ENCODE measurements around the gene AP3B1.

The AP3B1 gene

GRCh38 chr5:78289911-78290310 is 4.6 kb downstream of the AP3B1 start:
- FAIRE-seq = no peak

GRCh38 chr5:78288246-78288645 is 6.3 kb downstream of the AP3B1 start:
- FAIRE-seq = no peak

GRCh38 chr5:78287833-78288232 is 6.7 kb downstream of the AP3B1 start:
- no peak for FAIRE-seq

- no peak for FAIRE-seq
Measured at GRCh38 chr5:78287169-78287568, 7.3 kb downstream of the AP3B1 start.

- FAIRE-seq = no peak
Measured at GRCh38 chr5:78286290-78286689, 8.2 kb downstream of the AP3B1 start.

- no peak for FAIRE-seq
Measured at GRCh38 chr5:78283802-78284201, 10.7 kb downstream of the AP3B1 start.

GRCh38 chr5:78283105-78283504 is 11.4 kb downstream of the AP3B1 start:
- FAIRE-seq = no peak

GRCh38 chr5:78280261-78280660 is 14.2 kb downstream of the AP3B1 start:
- no peak for FAIRE-seq

GRCh38 chr5:78279194-78279593 is 15.3 kb downstream of the AP3B1 start:
- no peak for FAIRE-seq

- no peak for FAIRE-seq
Measured at GRCh38 chr5:78277715-78278114, 16.8 kb downstream of the AP3B1 start.

- no peak for FAIRE-seq
Measured at GRCh38 chr5:78275998-78276543, 18.4 kb downstream of the AP3B1 start.

- no peak for FAIRE-seq
Measured at GRCh38 chr5:78274540-78275197, 19.8 kb downstream of the AP3B1 start.

- FAIRE-seq = no peak
Measured at GRCh38 chr5:78273436-78273835, 21.1 kb downstream of the AP3B1 start.

GRCh38 chr5:78271766-78272165 is 22.7 kb downstream of the AP3B1 start:
- no peak for FAIRE-seq

- FAIRE-seq = no peak
Measured at GRCh38 chr5:78269088-78269703, 25.3 kb downstream of the AP3B1 start.

GRCh38 chr5:78268356-78268755 is 26.1 kb downstream of the AP3B1 start:
- FAIRE-seq = no peak

- FAIRE-seq = no peak
Measured at GRCh38 chr5:78265163-78265562, 29.3 kb downstream of the AP3B1 start.

- no peak for FAIRE-seq
Measured at GRCh38 chr5:78264600-78264999, 29.9 kb downstream of the AP3B1 start.

- no peak for FAIRE-seq
Measured at GRCh38 chr5:78260771-78261170, 33.7 kb downstream of the AP3B1 start.

- no peak for FAIRE-seq
Measured at GRCh38 chr5:78253201-78253600, 41.3 kb downstream of the AP3B1 start.

GRCh38 chr5:78252715-78253114 is 41.8 kb downstream of the AP3B1 start:
- FAIRE-seq = no peak

GRCh38 chr5:78251663-78252284 is 42.7 kb downstream of the AP3B1 start:
- no peak for FAIRE-seq

- FAIRE-seq = no peak
Measured at GRCh38 chr5:78245136-78245535, 49.4 kb downstream of the AP3B1 start.

GRCh38 chr5:78243639-78244038 is 50.9 kb downstream of the AP3B1 start:
- FAIRE-seq = no peak
